Thoracic aorta (tissue), 2 donors: ENCODE data around the gene LUZP1. TPM values are rescaled to one million over a fixed set of nuclear protein-coding genes. Genes with fewer than 3 reads are reported as not detected.
"Not testable (repeated sequence)": the region's sequence is repeated elsewhere in the genome, so short reads cannot be mapped to it uniquely, and the experiment has no call there.

Source experiments
- ATAC-seq: fragments of 150-250 bp; one replicate; pipeline ENCODE4 v1.8.0; 2017; ENCODE audit warnings: low read depth; ENCODE audit not compliant: insufficient number of reproducible peaks, low FRiP score
- DNase-seq: peaks from one replicate; pipeline ENCODE4 v3.0.0-alpha.2; 2020; ENCODE audit warnings: low spot score
- H3K27ac ChIP-seq, 2 donors: fragments of 200-600 bp; sonication (generic); 1 replicate in 1 of 2; 2 replicates in 1 of 2; pipeline ENCODE4 v1.5.1; 2016; ENCODE audit warnings: mild to moderate bottlenecking in 2 of 2, moderate library complexity in 2 of 2
- H3K27me3 ChIP-seq: fragments of 200-600 bp; sonication (generic); replicated peaks from 2 replicates; pipeline ENCODE4 v1.6.0; 2016; ENCODE audit warnings: mild to moderate bottlenecking; ENCODE audit not compliant: insufficient read depth
- H3K36me3 ChIP-seq: fragments of 200-600 bp; sonication (generic); one replicate; pipeline ENCODE4 v1.5.1; 2016
- H3K4me1 ChIP-seq, 2 donors: fragments of 200-600 bp; sonication (generic); 1 replicate in 1 of 2; 2 replicates in 1 of 2; pipeline versions ENCODE4 v1.5.1 to v1.6.0; 2016; ENCODE audit warnings: low read depth in 2 of 2, mild to moderate bottlenecking in 1 of 2; ENCODE audit not compliant: control insufficient read depth in 1 of 2
- H3K4me3 ChIP-seq: fragments of 200-600 bp; sonication (generic); 2 replicates; pipeline ENCODE4 v1.5.1; 2016; ENCODE audit warnings: mild to moderate bottlenecking
- H3K9me3 ChIP-seq: fragments of 200-600 bp; sonication (generic); 2 replicates; pipeline ENCODE4 v1.5.1; 2016
- CTCF ChIP-seq: fragments of 200-600 bp; sonication (generic); IDR thresholded peaks from one replicate; pipeline ENCODE4 v1.5.1; 2019; ENCODE audit warnings: antibody characterized with exemption
- total RNA-seq, 2 donors: library from RNA; depleted of rRNA; stranded (reverse); fragments of >200 nt; gene quantifications; one replicate each; pipeline versions ENCODE4 v1.1.0 to v1.2.3, GENCODE V29; 2016

The LUZP1 gene
- total RNA-seq, 2 donors from 2014 or later = 17.9 to 38.4 TPM

- DNase-seq (no peak), ATAC-seq (no peak)
- Histone ChIP-seq H3K4me3 (no peak overlapping the region), H3K4me1 (no peaks in the 10 kb centered on the region), H3K27me3 (peaks cover 2% of the 10 kb centered on the region), H3K27ac (no peak overlapping the region), H3K9me3 (no peaks in the 10 kb centered on the region), H3K36me3 (no peaks in the 10 kb centered on the region)
- TF ChIP-seq CTCF = no peak
Observed at GRCh38 chr1:23209770-23210169, 41.1 kb upstream of the LUZP1 start.

DNA sequence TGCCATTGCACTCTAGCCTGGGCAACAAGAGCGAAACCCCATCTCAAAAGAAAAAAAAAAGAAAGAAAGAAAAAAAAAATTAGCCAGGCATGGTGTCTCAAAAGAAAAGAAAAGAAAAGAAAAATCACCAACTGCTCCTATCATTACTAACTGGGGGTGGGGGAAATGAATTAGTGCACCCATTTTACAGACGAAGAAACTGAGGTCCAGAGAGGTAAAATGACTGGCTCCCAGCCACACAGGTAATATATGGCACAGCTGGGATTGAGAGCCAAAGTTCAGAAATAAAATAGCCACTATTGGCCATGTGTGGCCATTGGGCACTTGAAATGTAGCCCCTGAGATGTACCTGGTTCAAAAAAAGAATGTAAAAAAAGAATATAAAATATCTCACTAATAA, 39.9 kb upstream of the LUZP1 start:
- Histone ChIP-seq H3K36me3 (no peaks in the 10 kb centered on the region), H3K4me3 (no peak overlapping the region), H3K9me3 (no peaks in the 10 kb centered on the region), H3K4me1 (no peaks in the 10 kb centered on the region), H3K27ac (no peak overlapping the region), H3K27me3 (no peaks in the 10 kb centered on the region)
- TF ChIP-seq CTCF = no peak
- no peak for DNase-seq
- ATAC-seq = no peak

- H3K36me3 ChIP-seq, DNase-seq, H3K27ac ChIP-seq, H3K27me3 ChIP-seq, H3K9me3 ChIP-seq, H3K4me3 ChIP-seq, H3K4me1 ChIP-seq, ATAC-seq: not testable (repeated sequence)
Observed at GRCh38 chr1:23207733-23208132, 39.1 kb upstream of the LUZP1 start.

DNA sequence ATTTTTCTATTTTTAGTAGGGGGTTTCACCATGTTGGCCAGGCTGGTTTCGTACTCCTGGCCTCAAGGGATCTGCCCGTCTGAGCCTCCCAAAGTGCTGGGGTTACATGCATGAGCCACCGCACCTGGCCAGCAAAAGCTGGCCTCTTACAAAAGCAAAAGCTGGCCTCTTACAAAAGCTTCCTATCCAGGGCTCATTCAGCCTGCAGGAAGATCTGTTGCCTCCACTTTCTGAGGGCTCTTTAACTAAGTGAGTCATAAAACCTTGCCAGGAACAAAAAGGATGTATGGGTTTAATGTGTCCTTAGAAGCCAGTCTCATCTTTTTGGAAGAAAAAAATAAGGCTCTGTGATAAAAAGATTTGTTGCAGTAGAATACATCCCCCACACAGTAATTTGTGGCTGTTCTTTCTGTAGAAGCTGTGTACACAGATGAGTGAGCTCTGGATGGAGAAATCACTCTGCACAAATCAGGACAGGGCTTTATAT, 33.6 kb upstream of the LUZP1 start:
- DNase-seq (no peak), ATAC-seq (no peak)
- Histone ChIP-seq H3K4me3 (no peak overlapping the region), H3K27me3 (no peaks in the 10 kb centered on the region), H3K4me1 (no peaks in the 10 kb centered on the region), H3K27ac (no peak overlapping the region), H3K9me3 (no peaks in the 10 kb centered on the region), H3K36me3 (no peaks in the 10 kb centered on the region)
- no peak for TF ChIP-seq CTCF

- Histone ChIP-seq H3K27ac (no peak overlapping the region), H3K36me3 (no peaks in the 10 kb centered on the region), H3K27me3 (no peaks in the 10 kb centered on the region), H3K9me3 (no peaks in the 10 kb centered on the region), H3K4me3 (no peak overlapping the region), H3K4me1 (no peaks in the 10 kb centered on the region)
- DNase-seq (no peak), ATAC-seq (no peak)
- TF ChIP-seq CTCF = no peak
Observed at GRCh38 chr1:23200883-23201282, 32.2 kb upstream of the LUZP1 start.

DNA sequence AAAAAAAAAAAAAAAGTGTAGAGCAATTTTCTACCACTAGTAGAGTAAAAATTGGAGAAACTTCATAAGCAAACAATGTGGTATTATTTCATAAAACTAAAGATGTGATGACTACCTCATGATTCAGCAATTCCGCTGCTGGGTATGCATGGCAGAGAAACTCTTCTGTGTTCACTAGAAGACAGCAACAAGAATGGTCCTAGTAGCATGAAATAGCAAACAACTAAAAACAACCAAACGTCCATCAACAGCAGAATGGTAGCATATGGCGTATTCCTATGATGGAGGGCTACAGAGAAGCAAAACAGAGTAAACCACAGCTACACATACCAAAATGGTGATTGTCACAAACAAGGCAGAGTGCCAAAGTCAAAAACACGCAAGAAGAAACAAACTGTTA, 29.7 kb upstream of the LUZP1 start:
- Histone ChIP-seq H3K36me3 (no peaks in the 10 kb centered on the region), H3K4me1 (no peaks in the 10 kb centered on the region), H3K4me3 (no peak overlapping the region), H3K9me3 (no peaks in the 10 kb centered on the region), H3K27ac (no peak overlapping the region), H3K27me3 (no peaks in the 10 kb centered on the region)
- no peak for DNase-seq
- ATAC-seq = no peak
- no peak for TF ChIP-seq CTCF
